Stimulated activated naive CD4-positive, alpha-beta T cell treated with Interleukin-2 at 50 U/mL for 16 hours (primary cell): Measurements from ENCODE around the gene GNAL.
"Not testable (repeated sequence)": the region's sequence is repeated elsewhere in the genome, so short reads cannot be mapped to it uniquely, and the experiment has no call there.

Experiments used
- DNase-seq: peaks from one replicate; lab custom pipeline; 2025; lab: John Stamatoyannopoulos, UW

Gene GNAL

DNA sequence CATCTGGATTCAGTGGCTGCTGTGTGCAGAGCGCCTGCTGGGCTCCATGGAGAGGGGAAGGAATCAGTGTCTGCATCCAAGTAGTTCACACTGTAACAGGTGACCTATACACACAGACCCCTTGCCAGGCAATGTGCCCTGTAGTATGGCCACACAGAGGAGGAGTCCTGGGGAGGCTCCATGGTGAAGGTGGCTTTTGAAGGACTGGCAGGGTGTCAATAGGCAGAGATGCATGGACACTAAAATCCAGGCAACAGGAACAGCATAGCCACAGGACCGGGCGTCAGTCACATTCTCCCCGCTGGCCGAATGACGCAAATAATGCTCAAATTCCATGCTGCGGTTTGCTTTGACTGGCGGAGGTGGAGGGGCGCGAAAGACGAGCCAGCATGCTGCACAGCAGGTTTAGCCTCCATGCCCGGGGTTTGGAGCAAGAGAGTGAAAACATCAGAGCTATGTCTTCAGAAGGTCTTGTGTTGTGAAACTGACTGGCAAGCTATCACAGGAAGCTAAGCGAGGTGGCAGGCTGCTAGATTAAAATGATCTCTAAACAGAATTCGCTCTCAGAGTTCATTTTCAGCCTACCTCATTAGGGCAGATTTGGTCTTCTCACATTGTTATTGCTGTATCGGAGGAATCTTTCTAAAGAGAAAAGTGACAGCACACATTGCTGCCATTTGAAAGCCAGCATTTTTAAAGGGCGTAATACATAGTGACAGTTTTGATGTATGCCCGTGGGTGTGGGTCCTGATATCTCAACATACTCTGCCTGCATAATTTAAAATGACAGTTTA lies 161.0 kb downstream of the GNAL start:
- peak; percentile 40 for DNase-seq

DNA sequence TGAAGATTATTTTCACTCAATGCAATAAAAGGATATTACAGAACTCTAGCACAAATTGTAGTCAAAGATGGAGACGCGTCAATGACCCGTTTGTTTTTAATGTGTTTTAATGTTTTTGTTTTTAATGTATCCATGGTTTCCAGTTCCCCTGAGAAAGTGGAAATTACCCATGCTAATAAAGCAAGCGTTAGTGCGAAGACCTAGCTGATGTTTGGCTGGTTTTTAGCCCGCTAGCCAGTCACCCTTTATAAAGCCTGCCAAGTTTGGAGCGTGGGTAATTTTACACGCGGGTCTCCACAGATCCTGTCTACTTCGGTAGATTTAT lies 161.7 kb downstream of the GNAL start:
- DNase-seq, result no peak

DNA sequence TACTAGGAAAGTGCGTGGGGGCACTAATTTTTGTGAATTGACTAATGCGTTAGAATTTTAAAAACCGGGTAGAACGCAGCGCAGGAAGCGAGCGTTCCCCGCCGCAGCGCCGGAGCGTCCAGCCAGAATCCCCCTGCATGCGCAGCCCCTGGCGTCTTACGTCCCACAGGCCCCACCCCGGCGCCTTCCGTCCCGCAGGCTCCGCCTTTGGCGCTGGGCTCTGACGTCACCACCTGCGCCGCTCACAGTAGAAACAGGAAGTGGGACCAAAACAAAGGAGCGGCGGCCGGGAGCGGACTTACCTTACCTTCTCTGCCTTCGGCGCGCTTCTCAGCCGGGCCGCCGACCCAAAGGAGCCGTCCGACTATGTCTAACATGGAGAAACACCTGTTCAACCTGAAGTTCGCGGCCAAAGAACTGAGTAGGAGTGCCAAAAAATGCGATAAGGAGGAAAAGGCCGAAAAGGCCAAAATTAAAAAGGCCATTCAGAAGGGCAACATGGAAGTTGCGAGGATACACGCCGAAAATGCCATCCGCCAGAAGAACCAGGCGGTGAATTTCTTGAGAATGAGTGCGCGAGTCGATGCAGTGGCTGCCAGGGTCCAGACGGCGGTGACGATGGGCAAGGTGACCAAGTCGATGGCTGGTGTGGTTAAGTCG lies 162.2 kb downstream of the GNAL start, which contains the start of gene CHMP1B:
CHMP1B (plus strand) TSS at position 268 of the 660 bp plus-strand sequence; CDS start at position 367, 99 bp downstream.
- peak; percentile 96 for DNase-seq

DNA sequence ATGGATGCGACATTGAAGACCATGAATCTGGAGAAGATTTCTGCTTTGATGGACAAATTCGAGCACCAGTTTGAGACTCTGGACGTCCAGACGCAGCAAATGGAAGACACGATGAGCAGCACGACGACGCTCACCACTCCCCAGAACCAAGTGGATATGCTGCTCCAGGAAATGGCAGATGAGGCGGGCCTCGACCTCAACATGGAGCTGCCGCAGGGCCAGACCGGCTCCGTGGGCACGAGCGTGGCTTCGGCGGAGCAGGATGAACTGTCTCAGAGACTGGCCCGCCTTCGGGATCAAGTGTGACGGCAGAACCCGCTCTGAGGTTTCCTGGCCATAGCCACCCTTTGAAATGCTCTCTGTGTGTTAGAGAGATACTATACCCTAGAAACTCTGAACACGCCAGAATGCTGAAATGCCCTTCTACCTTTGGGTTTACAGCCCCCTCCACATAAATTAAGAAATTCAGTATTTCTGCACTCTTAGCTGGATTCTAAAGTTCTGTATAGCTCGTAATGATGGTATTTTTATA lies 162.8 kb downstream of the GNAL start:
- peak; percentile 39 for DNase-seq

DNA sequence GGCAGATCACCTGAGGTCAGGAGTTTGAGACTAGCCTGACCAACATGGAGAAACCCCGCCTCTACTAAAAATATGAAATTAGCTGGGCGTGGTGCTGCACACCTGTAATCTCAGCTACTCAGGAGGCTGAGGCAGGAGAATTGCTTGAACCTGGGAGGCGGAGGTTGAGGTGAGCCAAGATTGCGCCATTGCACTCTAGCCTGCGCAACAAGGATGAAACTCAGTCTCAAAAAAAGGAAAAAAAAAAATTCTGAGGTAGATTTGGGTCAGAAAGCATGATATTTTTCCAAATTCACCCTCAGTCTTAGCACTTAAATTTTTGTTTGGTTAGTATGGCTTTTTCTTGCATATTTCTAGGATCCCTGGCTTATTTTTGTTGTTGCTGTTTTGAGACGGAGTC lies 165.5 kb downstream of the GNAL start:
- DNase-seq, result not testable (repeated sequence)

DNA sequence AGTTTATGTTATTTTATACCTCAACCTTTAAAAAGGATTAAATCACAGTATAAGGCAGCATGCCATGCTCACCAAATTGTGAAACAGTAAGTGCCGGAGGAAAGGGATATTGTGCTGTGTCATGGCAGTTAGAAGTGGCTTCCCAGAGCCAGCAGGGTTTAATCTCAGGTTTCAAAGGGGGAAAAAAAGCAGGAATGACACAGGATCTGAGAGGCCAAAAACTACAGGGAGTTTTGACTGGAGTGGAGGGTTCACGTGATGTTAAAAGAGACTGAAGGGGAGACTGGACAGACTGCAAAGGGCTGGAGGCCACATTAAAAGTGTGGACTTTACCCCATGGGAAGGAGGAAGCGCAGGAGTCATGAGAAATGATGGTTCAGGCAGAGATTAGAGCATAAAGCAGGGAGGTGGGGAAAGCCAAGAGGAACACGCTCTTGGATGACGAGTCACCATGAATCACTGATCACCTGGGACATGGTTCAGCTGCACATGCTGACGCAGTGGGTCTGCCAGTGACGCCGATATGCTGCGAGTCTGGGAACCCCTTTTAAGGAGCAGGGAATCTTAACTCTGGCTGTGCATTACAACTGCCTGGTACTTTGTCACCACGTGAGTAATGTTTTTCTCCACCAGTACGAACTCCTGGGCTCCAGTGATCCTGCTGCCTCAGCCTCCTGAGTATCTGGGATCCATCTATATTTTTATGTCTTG lies 168.3 kb downstream of the GNAL start:
- DNase-seq, result no peak

DNA sequence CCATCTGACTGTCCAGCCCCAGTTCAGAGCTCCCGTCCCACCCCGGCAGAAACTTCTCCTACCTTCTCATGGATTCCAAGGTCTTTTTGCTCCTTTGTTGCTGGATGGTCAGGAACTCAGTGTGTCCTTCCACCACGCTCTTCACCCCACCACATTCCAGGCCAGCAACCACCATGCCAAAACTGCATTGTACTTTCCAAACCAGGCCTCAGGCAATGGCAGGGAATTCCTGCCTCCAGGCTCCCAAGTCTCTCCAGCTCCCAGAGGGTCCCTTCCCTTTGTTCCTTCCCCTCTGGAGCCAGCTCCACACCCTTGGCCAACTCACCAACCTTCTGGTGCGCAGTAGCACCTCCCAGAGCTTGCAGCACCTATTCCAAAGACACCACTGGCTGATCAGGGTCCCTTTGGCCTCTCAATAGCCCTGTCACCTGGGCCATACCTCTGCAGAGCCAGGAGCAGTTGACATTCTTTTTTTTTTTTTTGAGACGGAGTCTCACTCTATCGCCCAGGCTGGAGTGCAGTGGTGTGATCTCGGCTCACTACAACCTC lies 170.3 kb downstream of the GNAL start:
- DNase-seq, result no peak

DNA sequence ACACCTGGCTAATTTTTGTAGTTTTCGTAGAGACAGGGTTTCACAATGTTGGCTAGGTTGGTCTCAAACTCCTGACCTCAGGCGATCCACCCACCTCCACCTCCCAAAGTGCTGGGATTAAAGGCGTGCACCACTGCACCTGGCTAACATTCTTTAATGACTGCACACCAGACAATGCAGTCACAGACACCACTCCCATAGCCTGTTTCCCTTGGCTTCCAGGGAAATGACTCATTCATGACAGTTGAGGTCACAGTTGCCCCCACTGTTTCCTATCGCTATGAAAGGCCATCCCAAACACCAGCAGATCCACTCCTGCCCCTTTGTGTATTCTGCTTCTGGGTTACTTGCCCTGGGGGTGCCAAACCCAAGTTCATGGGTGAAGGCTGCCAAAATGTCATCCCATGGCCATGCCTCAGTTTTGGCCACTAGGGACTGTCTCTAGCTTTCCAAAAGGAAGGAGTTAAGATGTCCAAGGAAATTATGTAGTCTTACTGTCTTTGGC lies 170.9 kb downstream of the GNAL start:
- DNase-seq, result no peak

DNA sequence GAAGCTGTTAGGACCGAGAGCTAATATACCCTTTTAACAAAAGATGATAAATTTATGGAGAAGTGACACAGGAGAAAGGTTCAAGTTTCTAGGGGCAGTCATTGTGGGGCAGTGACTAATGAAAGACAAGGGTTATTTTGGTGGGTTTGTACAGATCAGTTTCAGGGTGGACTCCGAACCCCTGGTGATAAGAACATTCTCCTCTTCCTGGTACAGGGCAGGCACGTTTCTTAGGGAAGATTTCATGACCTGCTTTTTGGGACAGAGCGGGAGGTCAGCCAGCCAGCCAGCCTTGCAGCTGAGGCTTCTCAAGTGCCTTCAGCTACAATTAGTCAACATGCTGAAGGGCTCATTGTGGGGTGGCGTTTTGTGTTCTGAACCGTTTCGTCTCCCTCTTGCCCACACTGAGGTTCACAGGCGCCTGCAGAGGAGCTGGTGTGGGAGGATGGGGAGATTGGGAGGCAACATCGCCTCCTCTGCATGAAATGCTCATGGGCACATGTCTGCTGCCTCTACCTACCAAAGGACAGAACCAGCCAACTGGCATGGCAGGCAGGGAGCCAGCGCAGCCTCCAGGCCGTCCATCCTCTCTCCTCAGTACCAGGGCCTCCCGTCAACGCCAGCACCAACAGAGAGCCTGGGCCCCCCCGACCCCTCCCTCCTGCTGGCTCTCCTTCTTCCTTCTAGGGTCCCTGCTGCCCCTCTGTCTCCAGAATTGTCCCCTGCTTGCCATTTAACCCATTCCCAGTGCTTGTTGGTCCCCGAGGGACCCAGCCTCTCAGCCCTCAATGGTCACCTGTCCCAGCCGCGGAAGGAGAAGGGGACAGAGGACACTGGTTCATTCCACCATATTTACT lies 171.8 kb downstream of the GNAL start:
- DNase-seq, result no peak

DNA sequence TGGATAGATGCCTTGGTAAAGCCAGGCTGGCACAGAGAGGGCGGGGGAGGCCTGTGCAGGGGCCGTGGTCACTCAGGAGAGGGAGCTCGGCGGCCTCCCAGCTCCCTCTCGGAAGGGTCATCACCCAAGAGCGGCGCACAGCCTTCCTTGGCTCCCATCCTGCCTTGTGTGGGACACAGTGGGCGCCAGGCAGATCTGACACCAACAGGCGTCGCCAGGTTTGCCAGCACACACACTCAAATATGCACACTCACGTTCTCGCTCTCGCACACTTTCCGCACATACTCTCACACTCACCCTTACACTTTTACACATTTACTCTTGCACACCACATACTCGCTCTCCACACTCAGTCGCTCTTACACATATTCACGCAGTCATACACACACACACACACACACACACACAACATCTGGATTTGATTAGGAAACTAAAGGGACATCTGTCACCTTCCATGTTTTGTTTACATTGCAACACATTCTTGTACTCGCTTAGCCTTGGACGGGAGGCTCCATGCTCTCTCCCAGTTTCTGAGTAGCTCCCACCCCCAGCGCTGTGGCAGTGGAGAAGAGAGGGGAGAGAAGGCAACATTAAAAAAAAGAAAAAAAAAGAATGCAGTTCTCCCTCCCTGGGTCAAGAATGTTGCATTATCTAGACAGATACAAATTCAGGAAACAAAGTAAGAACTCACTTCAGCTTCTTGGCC lies 172.7 kb downstream of the GNAL start:
- no peak for DNase-seq

DNA sequence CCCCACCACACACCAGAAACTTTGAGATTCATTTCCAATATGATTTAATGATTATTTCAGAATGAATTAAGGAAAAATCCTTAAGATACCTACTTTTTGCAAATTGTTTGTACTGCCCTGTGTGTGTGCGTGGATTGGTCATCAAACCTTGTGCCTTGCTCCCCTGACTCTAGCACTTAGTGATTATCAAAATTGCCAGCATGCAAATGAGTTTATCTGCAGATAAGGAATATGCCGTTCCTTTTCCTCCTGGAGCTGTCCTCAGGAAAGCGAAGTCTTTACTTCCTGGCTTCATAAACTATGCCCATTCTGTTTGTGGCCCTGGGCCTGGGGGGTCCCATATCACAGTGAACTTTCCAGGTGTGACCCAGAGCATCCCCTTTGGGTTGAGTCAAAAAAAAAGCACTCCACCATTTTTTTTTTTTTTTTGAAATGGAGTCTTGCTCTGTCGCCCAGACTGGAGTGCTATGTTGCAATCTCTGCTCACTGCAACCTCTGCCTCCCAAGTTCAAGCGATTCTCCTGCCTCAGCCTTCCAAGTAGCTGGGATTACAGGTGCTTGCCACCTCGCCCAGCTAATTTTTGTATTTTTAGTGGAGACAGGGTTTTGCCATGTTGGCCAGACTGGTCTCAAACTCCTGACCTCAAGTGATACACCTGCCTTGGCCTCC lies 173.5 kb downstream of the GNAL start:
- DNase-seq, result no peak

DNA sequence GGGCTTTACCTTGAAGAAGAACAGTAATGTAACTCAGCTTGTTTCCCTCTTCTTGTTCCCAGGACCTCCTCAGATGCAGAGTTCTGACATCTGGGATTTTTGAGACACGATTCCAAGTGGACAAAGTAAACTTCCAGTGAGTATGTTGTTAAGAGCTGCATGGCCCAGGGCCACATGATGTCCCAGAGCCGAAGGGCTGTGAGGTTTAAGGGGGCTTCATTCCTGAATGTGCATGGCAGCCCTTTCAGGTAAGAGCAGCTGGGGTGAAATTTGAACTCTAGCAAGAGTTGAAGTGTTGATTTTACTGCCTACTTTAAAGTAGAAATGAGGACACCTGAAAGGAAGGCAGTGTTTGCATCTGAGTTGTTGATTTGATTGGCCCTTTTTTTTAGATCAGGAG lies 175.4 kb downstream of the GNAL start:
- DNase-seq, result no peak

DNA sequence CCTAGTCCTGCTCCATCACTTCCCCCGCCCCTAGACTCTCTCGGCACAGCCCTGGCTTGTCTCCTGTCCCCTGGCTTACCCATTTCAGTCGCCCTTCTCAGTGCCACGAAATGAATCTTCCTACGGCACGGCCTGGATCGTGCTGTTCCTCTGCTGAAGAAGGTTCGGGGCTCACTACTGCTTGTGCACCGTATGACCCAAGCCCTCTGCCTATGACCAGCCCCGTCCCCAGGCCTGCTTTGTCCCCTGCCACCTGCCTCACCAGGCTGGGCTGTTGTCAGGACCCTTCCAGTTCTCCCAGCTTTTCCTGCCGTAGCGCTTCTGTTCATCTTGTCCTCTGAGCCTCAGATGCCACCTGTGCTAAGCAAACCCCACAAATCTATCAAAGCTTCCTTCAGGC lies 176.0 kb downstream of the GNAL start:
- DNase-seq, result no peak

DNA sequence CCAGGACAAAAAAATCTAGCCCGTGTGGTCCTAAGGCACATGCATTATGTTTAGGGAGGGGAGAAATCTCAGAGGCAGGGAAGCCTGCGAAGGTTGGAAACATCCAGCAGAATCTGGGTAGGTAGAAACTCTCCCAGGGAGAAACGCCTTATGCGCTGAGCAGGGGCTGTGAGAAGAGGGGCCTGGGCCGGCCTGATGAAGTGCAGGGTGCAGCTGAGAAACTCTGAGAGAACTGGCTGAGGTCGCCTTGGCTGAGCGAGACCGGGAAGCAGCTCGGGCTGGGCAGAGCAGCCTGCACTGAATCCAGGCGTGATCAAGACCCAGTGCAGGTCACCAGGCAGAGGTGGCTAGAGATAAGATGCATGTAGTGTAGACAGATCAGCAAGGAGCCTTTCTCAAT lies 177.3 kb downstream of the GNAL start:
- DNase-seq, result no peak

DNA sequence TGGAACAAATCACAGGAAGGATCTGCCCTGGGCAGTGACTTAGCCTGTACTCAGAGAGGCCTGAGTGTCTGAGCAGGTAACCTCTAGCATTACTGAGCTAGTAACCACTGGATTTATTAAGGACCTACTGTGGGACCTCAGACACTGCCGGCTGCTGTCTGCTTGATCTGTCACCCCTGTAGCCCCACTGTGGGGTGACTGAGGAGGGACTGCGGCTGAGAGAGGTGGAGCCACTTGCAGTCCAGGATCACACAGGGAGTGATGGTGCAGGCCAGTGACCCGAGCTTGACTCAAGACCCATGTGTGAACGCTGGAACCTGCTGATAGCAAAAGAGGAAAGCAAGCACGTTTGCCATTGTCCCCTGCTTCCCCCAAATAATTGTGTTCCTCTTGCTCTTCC lies 177.7 kb downstream of the GNAL start:
- no peak for DNase-seq

DNA sequence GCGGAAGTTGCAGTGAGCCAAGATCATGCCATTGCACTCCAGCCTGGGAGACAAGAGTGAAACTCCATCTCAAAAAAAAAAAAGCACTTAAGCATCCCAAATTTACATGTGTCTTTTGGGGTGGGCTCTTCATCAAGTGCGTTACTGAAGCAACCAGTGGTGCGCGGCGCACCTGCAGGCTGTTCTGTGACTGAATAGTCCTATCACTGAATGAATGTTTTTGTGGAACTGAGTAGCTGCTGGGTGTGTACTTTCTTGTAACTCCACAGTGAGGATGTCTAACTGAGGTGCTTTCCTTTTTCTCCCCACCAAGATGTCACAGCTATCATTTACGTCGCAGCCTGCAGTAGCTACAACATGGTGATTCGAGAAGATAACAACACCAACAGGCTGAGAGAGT lies 179.2 kb downstream of the GNAL start:
- DNase-seq, result no peak

DNA sequence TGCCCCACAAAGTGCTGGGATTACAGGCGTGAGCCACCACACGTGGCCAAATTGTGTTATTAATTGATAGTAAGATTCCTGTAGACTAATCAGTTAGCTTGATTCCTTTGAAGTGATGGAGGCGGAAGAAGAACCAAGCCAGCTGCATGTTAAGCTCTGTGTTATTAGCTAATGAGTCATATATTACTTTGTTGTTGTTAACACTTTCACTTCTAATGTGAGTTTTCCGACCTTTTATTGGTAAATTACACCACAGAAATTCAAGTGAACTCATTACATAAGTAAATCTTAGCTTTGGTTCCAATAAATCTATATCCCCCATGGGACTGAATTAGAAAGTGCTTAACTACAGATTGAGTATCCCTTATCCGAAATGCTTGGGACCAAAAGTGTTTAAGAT lies 182.4 kb downstream of the GNAL start:
- DNase-seq, result no peak

DNA sequence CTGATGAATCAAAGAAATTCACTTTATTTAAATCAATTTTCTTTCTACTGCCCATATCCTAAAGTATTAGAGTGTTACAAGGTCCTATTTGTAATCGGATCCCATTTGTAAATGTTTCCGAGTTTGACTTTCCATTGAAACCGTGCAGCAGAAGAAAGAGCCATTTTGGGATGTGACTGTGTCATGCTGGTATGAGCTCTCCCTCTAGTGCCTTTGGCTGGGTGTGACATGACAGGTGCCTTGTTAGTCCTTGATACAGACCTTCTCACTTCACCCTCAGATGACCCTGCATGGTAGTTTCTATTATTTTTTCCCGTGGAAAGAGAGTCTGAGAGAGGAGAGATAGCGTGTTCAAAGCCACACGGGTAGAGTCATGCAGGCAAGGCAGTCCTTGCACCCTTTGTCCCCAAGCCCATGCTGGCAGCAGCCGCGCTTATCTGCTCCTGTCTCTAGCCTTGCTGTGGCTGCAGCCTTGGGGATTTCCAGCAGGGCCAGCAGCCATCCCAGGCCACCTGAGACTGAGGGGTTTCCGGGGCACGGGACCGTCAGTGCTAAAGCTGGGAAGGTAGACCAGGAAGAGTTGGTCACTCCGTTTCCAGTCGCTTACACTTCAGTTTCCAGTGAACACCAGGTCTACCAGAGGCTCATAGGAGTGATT lies 183.5 kb downstream of the GNAL start:
- DNase-seq, result no peak

DNA sequence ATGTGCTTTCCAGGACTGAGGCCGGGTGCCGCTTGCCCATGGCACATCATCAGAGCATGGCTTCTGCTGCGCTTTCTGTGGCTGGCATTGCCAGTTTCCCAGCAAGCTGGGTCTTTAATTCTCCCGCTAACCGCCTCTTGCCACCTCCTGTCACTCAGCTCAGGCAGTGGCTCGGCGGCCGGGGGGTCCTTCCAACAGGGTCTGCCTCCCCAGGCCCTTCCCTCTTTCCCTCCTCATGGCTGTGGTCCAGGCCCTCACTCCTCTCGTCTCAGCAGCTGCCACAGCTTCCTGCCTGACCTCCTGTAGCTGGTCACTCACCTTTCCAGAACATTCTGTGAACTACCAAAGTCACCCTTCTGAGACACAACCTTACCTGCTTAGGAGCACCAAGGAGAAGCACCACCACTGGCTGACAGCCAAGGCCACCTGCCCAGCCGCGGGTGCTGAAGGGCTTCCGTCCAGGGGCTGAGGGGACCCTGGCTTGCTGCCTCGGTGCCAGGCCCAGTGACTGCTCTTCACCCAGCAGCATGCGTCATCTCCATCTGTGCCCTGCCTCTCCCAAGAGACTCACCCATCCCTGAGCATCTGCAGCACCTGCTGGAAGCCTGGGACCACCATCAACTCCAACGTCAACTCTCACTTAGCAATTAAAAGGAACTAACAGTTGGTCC lies 184.7 kb downstream of the GNAL start:
- no peak for DNase-seq
